ENCODE measurements around the gene COG8. TPM values are rescaled to one million over a fixed set of nuclear protein-coding genes. Genes with fewer than 3 reads are reported as not detected.

Gene COG8
- total and polyA plus RNA-seq, 2 experiments from 2014 or later, result 21.4 to 79.9 TPM

- no peak for TF ChIP-seq ZNF462 (CRISPR knock-in tag; IDR thresholded peaks at IDR 0.05)
These were observed 45.6 kb upstream of the COG8 start (continued) for GRCh38 chr16:69384974-69385373.

- Mint-ChIP-seq H3K27me3 (ENCODE audit: insufficient read depth, low read depth, poor library complexity) (peaks cover 8% of the 10 kb centered on the region), H3K4me3 (no peak overlapping the region; the same call in 2 of the 3 replicates), H3K36me3 (ENCODE audit: low read depth) (peaks cover 66% of the 10 kb centered on the region), H3K9me3 (no peaks in the 10 kb centered on the region), H3K27ac (no peak overlapping the region), H3K4me1 (peaks cover 6% of the 10 kb centered on the region; the same call in 2 of the 3 replicates)
- no peak overlapping the region for H2AFZ ChIP-seq
- peaks cover 5% of the 10 kb centered on the region; the same call in 1 of the 2 replicates for H3K9me2 ChIP-seq (ENCODE audit: insufficient read depth)
- TF ChIP-seq ETS1 (IDR thresholded peaks at IDR 0.05), result no peak
- H3F3A ChIP-seq (replicated peaks; ENCODE audit: low read depth), result peaks cover 17% of the 10 kb centered on the region; the same call in 1 of the 2 replicates
- H3K4me3 ChIP-seq, result no peak overlapping the region
- DNase-seq (ENCODE audit: low spot score), result no peak
- H3K27ac ChIP-seq (ENCODE audit: low read depth), result no peak overlapping the region; the same call in 1 of the 2 replicates
- H3K27me3 ChIP-seq (ENCODE audit: insufficient read depth), result no peaks in the 10 kb centered on the region
- peaks cover 10% of the 10 kb centered on the region for H4K20me1 ChIP-seq (replicated peaks; ENCODE audit: insufficient read depth)
- H3K4me2 ChIP-seq, result no peak overlapping the region
- 0 out of 2 replicates have a peak, but pooled peaks cover 3% of the 10 kb centered on the region for H3K4me1 ChIP-seq (ENCODE audit: insufficient read depth)
- no peak for ATAC-seq
- peaks cover 47% of the 10 kb centered on the region for H3K36me3 ChIP-seq (ENCODE audit: insufficient read depth)
- peaks cover 41% of the 10 kb centered on the region for H3K79me2 ChIP-seq (replicated peaks; ENCODE audit: insufficient read depth)
These were observed 43.1 kb upstream of the COG8 start for GRCh38 chr16:69382421-69382820.

GRCh38 chr16:69381231-69381630 lies 41.9 kb upstream of the COG8 start:
- Histone ChIP-seq H3K4me1 (ENCODE audit: insufficient read depth) (0 out of 2 replicates have a peak, but pooled peaks cover 3% of the 10 kb centered on the region), H3K9me2 (ENCODE audit: insufficient read depth) (no peaks in the 10 kb centered on the region), H3K79me2 (replicated peaks; ENCODE audit: insufficient read depth) (peaks cover 41% of the 10 kb centered on the region), H3K4me3 (no peak overlapping the region), H4K20me1 (replicated peaks; ENCODE audit: insufficient read depth) (peaks cover 10% of the 10 kb centered on the region), H3F3A (replicated peaks; ENCODE audit: low read depth) (peaks cover 10% of the 10 kb centered on the region; the same call in 1 of the 2 replicates), H3K27me3 (ENCODE audit: insufficient read depth) (no peaks in the 10 kb centered on the region), H3K27ac (ENCODE audit: low read depth) (no peak overlapping the region), H3K4me2 (no peak overlapping the region), H3K36me3 (ENCODE audit: insufficient read depth) (peaks cover 47% of the 10 kb centered on the region), H2AFZ (no peak overlapping the region)
- Mint-ChIP-seq H3K27me3 (ENCODE audit: insufficient read depth, low read depth, poor library complexity) (peaks cover 5% of the 10 kb centered on the region), H3K9me3 (no peaks in the 10 kb centered on the region), H3K4me1 (peaks cover 6% of the 10 kb centered on the region; the same call in 2 of the 3 replicates), H3K36me3 (ENCODE audit: low read depth) (peaks cover 66% of the 10 kb centered on the region), H3K4me3 (no peak overlapping the region), H3K27ac (no peak overlapping the region)
- no peak for ATAC-seq
- no peak for DNase-seq (ENCODE audit: low spot score)
- TF ChIP-seq ETS1 (IDR thresholded peaks at IDR 0.05), result no peak
- no peak for TF ChIP-seq REST (IDR thresholded peaks at IDR 0.05; ENCODE audit: unreplicated experiment)

Measured in GM23338 (cell line).